Measurements from ENCODE around the gene DOCK2.

DOCK2 gene

GRCh38 chr5:169691471-169691870 lies 54.4 kb downstream of the DOCK2 start:
- DNase-seq (ENCODE audit: low read depth): no peak

- DNase-seq (ENCODE audit: low read depth): no peak
These were observed 57.1 kb downstream of the DOCK2 start for GRCh38 chr5:169694091-169694625.

- DNase-seq (ENCODE audit: low read depth): no peak
These were observed 58.0 kb downstream of the DOCK2 start for GRCh38 chr5:169695025-169695625.

GRCh38 chr5:169695919-169696490 lies 58.9 kb downstream of the DOCK2 start:
- no peak for DNase-seq (ENCODE audit: low read depth)

- DNase-seq (ENCODE audit: low read depth): no peak
These were observed 59.8 kb downstream of the DOCK2 start for GRCh38 chr5:169696621-169697510.

- no peak for DNase-seq (ENCODE audit: low read depth)
These were observed 60.4 kb downstream of the DOCK2 start for GRCh38 chr5:169697511-169697890.

GRCh38 chr5:169697976-169698375 lies 60.9 kb downstream of the DOCK2 start:
- DNase-seq (ENCODE audit: low read depth): no peak

- no peak for DNase-seq (ENCODE audit: low read depth)
These were observed 63.5 kb downstream of the DOCK2 start for GRCh38 chr5:169700611-169701010.

- DNase-seq (ENCODE audit: low read depth): no peak
These were observed 64.9 kb downstream of the DOCK2 start for GRCh38 chr5:169701910-169702451.

- no peak for DNase-seq (ENCODE audit: low read depth)
These were observed 65.8 kb downstream of the DOCK2 start for GRCh38 chr5:169702693-169703481.

- DNase-seq (ENCODE audit: low read depth): no peak
These were observed 66.7 kb downstream of the DOCK2 start for GRCh38 chr5:169703813-169704212.

GRCh38 chr5:169705322-169705721 lies 68.2 kb downstream of the DOCK2 start:
- DNase-seq (ENCODE audit: low read depth): no peak

GRCh38 chr5:169706071-169706470 lies 69.0 kb downstream of the DOCK2 start:
- no peak for DNase-seq (ENCODE audit: low read depth)

- no peak for DNase-seq (ENCODE audit: low read depth)
These were observed 69.8 kb downstream of the DOCK2 start for GRCh38 chr5:169706758-169707450.

- DNase-seq (ENCODE audit: low read depth): no peak
These were observed 70.6 kb downstream of the DOCK2 start for GRCh38 chr5:169707686-169708085.

- DNase-seq (ENCODE audit: low read depth): no peak
These were observed 73.6 kb downstream of the DOCK2 start for GRCh38 chr5:169710675-169711074.

GRCh38 chr5:169711551-169712225 lies 74.6 kb downstream of the DOCK2 start:
- DNase-seq (ENCODE audit: low read depth): no peak

GRCh38 chr5:169712428-169712827 lies 75.4 kb downstream of the DOCK2 start:
- DNase-seq (ENCODE audit: low read depth): no peak

- DNase-seq (ENCODE audit: low read depth): no peak
These were observed 79.2 kb downstream of the DOCK2 start for GRCh38 chr5:169716287-169716686.

GRCh38 chr5:169717288-169717687 lies 80.2 kb downstream of the DOCK2 start:
- DNase-seq (ENCODE audit: low read depth): no peak
